GM21529 (cell line): Measurements from ENCODE around the gene KIF4B.
"Not testable (repeated sequence)": the region's sequence is repeated elsewhere in the genome, so short reads cannot be mapped to it uniquely, and the experiment has no call there.

Source experiments
- ATAC-seq: cut with Tn5 transposase; IDR thresholded peaks from one replicate; pipeline ENCODE4 v1.9.1; 2021; ENCODE audit not compliant: unreplicated experiment

Gene KIF4B

GRCh38 chr5:155013526-155013925 lies at the start of gene KIF4B:
Gene KIF4B (plus strand): TSS chr5:155013755. CDS start chr5:155013860, 105 bp downstream.
- ATAC-seq = no peak

- ATAC-seq = no peak
These were observed 47.3 kb upstream of the KIF4B start for GRCh38 chr5:154966081-154966841.

GRCh38 chr5:154966874-154967273 lies 46.7 kb upstream of the KIF4B start:
- ATAC-seq = no peak

- ATAC-seq = no peak
These were observed 46.0 kb upstream of the KIF4B start for GRCh38 chr5:154967421-154968024.

- ATAC-seq = no peak
These were observed 44.6 kb upstream of the KIF4B start for GRCh38 chr5:154968953-154969352.

- ATAC-seq = no peak
These were observed 42.8 kb upstream of the KIF4B start for GRCh38 chr5:154970759-154971158.

- no peak for ATAC-seq
These were observed 42.1 kb upstream of the KIF4B start for GRCh38 chr5:154971501-154971900.

GRCh38 chr5:154972476-154973080 lies 41.0 kb upstream of the KIF4B start:
- ATAC-seq = no peak

- not testable (repeated sequence) for ATAC-seq
These were observed 37.5 kb upstream of the KIF4B start for GRCh38 chr5:154976082-154976481.

- peak; percentile 49 for ATAC-seq
These were observed 36.1 kb upstream of the KIF4B start for GRCh38 chr5:154977409-154977808.

- not testable (repeated sequence) for ATAC-seq
These were observed 35.3 kb upstream of the KIF4B start for GRCh38 chr5:154978294-154978693.

GRCh38 chr5:154984946-154985516 lies 28.5 kb upstream of the KIF4B start:
- ATAC-seq = no peak

- ATAC-seq = no peak
These were observed 27.4 kb upstream of the KIF4B start for GRCh38 chr5:154986151-154986550.

- no peak for ATAC-seq
These were observed 23.9 kb upstream of the KIF4B start for GRCh38 chr5:154989626-154990025.

GRCh38 chr5:154993461-154993860 lies 20.1 kb upstream of the KIF4B start:
- ATAC-seq = no peak

- no peak for ATAC-seq
These were observed 17.9 kb upstream of the KIF4B start for GRCh38 chr5:154995679-154996078.

- ATAC-seq = no peak
These were observed 15.8 kb upstream of the KIF4B start for GRCh38 chr5:154997746-154998145.

- peak; percentile 64 for ATAC-seq
These were observed 13.7 kb upstream of the KIF4B start for GRCh38 chr5:154999865-155000264.

- no peak for ATAC-seq
These were observed 12.0 kb upstream of the KIF4B start for GRCh38 chr5:155001523-155001922.

- not testable (repeated sequence) for ATAC-seq
These were observed 10.8 kb upstream of the KIF4B start for GRCh38 chr5:155002722-155003121.

- no peak for ATAC-seq
These were observed 9.3 kb upstream of the KIF4B start for GRCh38 chr5:155004138-155004744.
